GM12878 (cell line): ENCODE results near the gene MCCD1.

Experiments
- BHLHE40 ChIP-seq, 2 experiments: fragments of 450-650 bp in 1 of 2; IDR thresholded peaks; 2 replicates each; pipeline ENCODE4 v1.6.1; 2011 to 2017; ENCODE audit warnings: low read depth in 2 of 2, borderline replicate concordance in 1 of 2, improper control_type of control experiment in 1 of 2, low read length in 1 of 2, mild to moderate bottlenecking in 1 of 2
- CHD2 ChIP-seq: IDR thresholded peaks from 2 replicates; pipeline ENCODE4 v1.6.1; 2011; ENCODE audit warnings: low read depth, low read length, improper control_type of control experiment, borderline replicate concordance
- CTCF ChIP-seq, 3 experiments: IDR thresholded peaks in 2 of 3; conservative IDR thresholded peaks in 1 of 3; 2 replicates each; pipeline ENCODE4 v1.5.1; 2011; ENCODE audit warnings: low read depth in 3 of 3, low read length in 3 of 3, mild to moderate bottlenecking in 3 of 3, control low read depth in 2 of 3, moderate library complexity in 2 of 3, inconsistent platforms in 1 of 3, mixed read lengths in 1 of 3; ENCODE audit not compliant: control insufficient read depth in 2 of 3, insufficient read depth in 1 of 3; ENCODE audit errors: extremely low read depth in 1 of 3
- EZH2 ChIP-seq: IDR thresholded peaks from 2 replicates; pipeline ENCODE4 v1.6.1; 2012; ENCODE audit warnings: low read depth, mild to moderate bottlenecking, control low read depth, inconsistent platforms, low read length, borderline replicate concordance; ENCODE audit not compliant: control insufficient read depth
- GABPA ChIP-seq: IDR thresholded peaks from 2 replicates; pipeline ENCODE4 v1.6.1; 2014; ENCODE audit warnings: antibody characterized with exemption, low read depth, mild to moderate bottlenecking, inconsistent platforms
- TAF1 ChIP-seq: IDR thresholded peaks from 2 replicates; pipeline ENCODE4 v1.6.1; 2011; ENCODE audit warnings: mild to moderate bottlenecking, low read depth, low read length, borderline replicate concordance

- TF ChIP-seq BHLHE40 (IDR thresholded peaks at IDR 0.05; ENCODE audit: borderline replicate concordance in 1 of 2, low read depth in 2 of 2, low read length in 1 of 2) (no peak), TAF1 (no peak), GABPA (no peak), CHD2 (no peak), EZH2 (no peak), CTCF (IDR thresholded peaks at IDR 0.05 in 2 of 3, conservative IDR thresholded peaks at IDR 0.05 in 1 of 3; ENCODE audit: control insufficient read depth in 2 of 3, extremely low read depth in 1 of 3, insufficient read depth in 1 of 3, low read depth in 3 of 3, low read length in 3 of 3) (no peak)
These were observed 47.4 kb downstream of the MCCD1 start for GRCh38 chr6:31575952-31576685.
